A673 (cell line): ENCODE measurements around the gene ENOX1. TPM values are rescaled to one million over a fixed set of nuclear protein-coding genes. Genes with fewer than 3 reads are reported as not detected.

ENCODE experiments used
- BruUV-seq: library from RNA; stranded (reverse); fragments of 400-500 nt; replicated peaks from 2 replicates; lab custom pipeline; 2021; lab: Mats Ljungman, UMichigan
- CTCF ChIA-PET: fragments of 300-600 bp; sonication (Branson Sonifier 250); formaldehyde crosslinking; loops from one replicate; lab custom pipeline; 2022; ENCODE audit warnings: antibody characterized with exemption; lab: Charles Lee
- POLR2A ChIA-PET: fragments of 300-600 bp; sonication (Branson Sonifier 250); formaldehyde crosslinking; loops from one replicate; lab custom pipeline; 2022; ENCODE audit warnings: antibody characterized with exemption; ENCODE audit not compliant: low non-redundant PET; lab: Charles Lee
- DNase-seq: peaks from one replicate; pipeline ENCODE4 v3.0.0-alpha.2; 2015; ENCODE audit warnings: low spot score
- H3K27ac ChIP-seq: fragments of 200-600 bp; sonication (generic); 2 replicates; pipeline ENCODE4 v1.5.1; 2016; ENCODE audit warnings: mixed run types, low read depth, mild to moderate bottlenecking, mixed read lengths, antibody characterized with exemption, low read length; ENCODE audit not compliant: poor library complexity, severe bottlenecking
- H3K27me3 ChIP-seq: fragments of 200-600 bp; sonication (generic); replicated peaks from 2 replicates; pipeline ENCODE4 v1.6.1; 2017; ENCODE audit warnings: mixed run types, low read depth, mild to moderate bottlenecking, mixed read lengths, antibody characterized with exemption, low read length; ENCODE audit not compliant: insufficient read depth, poor library complexity
- H3K36me3 ChIP-seq: fragments of 200-600 bp; sonication (generic); 2 replicates; pipeline ENCODE4 v1.6.1; 2016; ENCODE audit warnings: mixed run types, mild to moderate bottlenecking, mixed read lengths, antibody characterized with exemption, low read length; ENCODE audit not compliant: insufficient read depth, poor library complexity, severe bottlenecking
- H3K4me1 ChIP-seq: fragments of 200-600 bp; sonication (generic); 2 replicates; pipeline ENCODE4 v1.6.1; 2017; ENCODE audit warnings: mixed run types, mild to moderate bottlenecking, mixed read lengths, antibody characterized with exemption, low read length; ENCODE audit not compliant: insufficient read depth, poor library complexity, severe bottlenecking
- H3K4me3 ChIP-seq: fragments of 200-600 bp; sonication (generic); 2 replicates; pipeline ENCODE4 v1.5.1; 2016; ENCODE audit warnings: low read depth, mixed run types, mild to moderate bottlenecking, mixed read lengths, low read length; ENCODE audit not compliant: poor library complexity, severe bottlenecking
- H3K9me3 ChIP-seq: fragments of 200-600 bp; sonication (generic); 2 replicates; pipeline ENCODE4 v1.6.1; 2016; ENCODE audit warnings: mixed run types, low read depth, mild to moderate bottlenecking, mixed read lengths, antibody characterized with exemption, low read length; ENCODE audit not compliant: poor library complexity, severe bottlenecking
- CTCF ChIP-seq: fragments of 300-800, 200-600 bp; sonication (generic); conservative IDR thresholded peaks from 2 replicates; pipeline ENCODE4 v1.5.1; 2017; ENCODE audit warnings: low read depth, mild to moderate bottlenecking, antibody characterized with exemption, low read length, moderate library complexity, mixed read lengths
- EZH2 ChIP-seq: fragments of 200-600 bp; sonication (generic); IDR thresholded peaks from 2 replicates; pipeline ENCODE4 v1.6.1; 2017; ENCODE audit warnings: borderline replicate concordance, low read depth, mild to moderate bottlenecking, mixed read lengths, antibody characterized with exemption, low read length; ENCODE audit not compliant: poor library complexity, severe bottlenecking
- intact Hi-C: fragments of 100-400 bp; cut with micrococcal nuclease; formaldehyde crosslinking; loops from one replicate; pipeline ENCODE4 v1.10.0; 2022; ENCODE audit not compliant: unreplicated experiment
- total RNA-seq: library from RNA; stranded (reverse); gene quantifications from 2 replicates; pipeline ENCODE4 v1.2.3, GENCODE V29; 2021

Gene ENOX1
- total RNA-seq, 1 experiment from 2014 or later, result 4.4 TPM

DNA sequence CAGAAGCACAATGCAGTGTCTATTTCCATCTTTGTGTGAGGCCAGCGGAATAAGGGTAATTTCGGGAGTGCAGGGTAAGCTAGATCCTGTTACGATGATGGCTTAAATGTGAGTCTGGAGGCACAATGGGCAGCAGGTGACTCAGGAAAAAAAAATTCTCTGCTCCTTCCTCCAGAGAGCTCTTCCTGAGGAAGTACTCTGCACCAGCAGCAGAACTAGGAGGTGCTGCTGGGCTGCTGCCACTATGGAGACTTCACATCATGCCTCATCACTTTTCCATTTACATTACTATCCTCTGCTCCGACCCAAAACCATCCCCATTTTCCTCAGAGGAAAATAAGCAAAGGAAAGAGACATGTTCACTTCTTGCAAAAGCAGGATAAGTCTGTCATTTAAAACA lies 481.4 kb downstream of the ENOX1 start:
- H3K9me3 ChIP-seq, result no peaks in the 10 kb centered on the region
- H3K27ac ChIP-seq, result no peak overlapping the region
- no peaks in the 10 kb centered on the region for H3K27me3 ChIP-seq
- H3K4me1 ChIP-seq, result peaks cover 54% of the 10 kb centered on the region
- TF ChIP-seq CTCF (no peak), EZH2 (no peak)
- POLR2A ChIA-PET, result no interaction called here
- intact Hi-C loops, result loop anchor here (10.0 kb wide), 2 partner anchors 89 to 159 kb away; no protein-coding TSS in a partner anchor
- DNase-seq, result no peak
- BruUV-seq, result no TSS peak
- CTCF ChIA-PET, result no interaction called here
- no peaks in the 10 kb centered on the region for H3K36me3 ChIP-seq
- no peak overlapping the region for H3K4me3 ChIP-seq

GRCh38 chr13:43304945-43305344 lies 481.8 kb downstream of the ENOX1 start:
- Histone ChIP-seq H3K4me3 (no peak overlapping the region), H3K36me3 (no peaks in the 10 kb centered on the region), H3K27ac (no peak overlapping the region), H3K9me3 (no peaks in the 10 kb centered on the region), H3K4me1 (peaks cover 59% of the 10 kb centered on the region), H3K27me3 (no peaks in the 10 kb centered on the region)
- ChIA-PET CTCF (no interaction called here), POLR2A (no interaction called here)
- intact Hi-C loops, result loop anchor here (5.0 to 10.0 kb wide), 4 partner anchors 57 to 482 kb away; partner anchors contain the start of gene ENOX1
- BruUV-seq, result no TSS peak
- DNase-seq, result no peak
- peak; percentile 45 for TF ChIP-seq CTCF
- TF ChIP-seq EZH2, result no peak

GRCh38 chr13:43304449-43304848 lies 482.3 kb downstream of the ENOX1 start:
- CTCF ChIA-PET, result no interaction called here
- peaks cover 63% of the 10 kb centered on the region for H3K4me1 ChIP-seq

More at GRCh38 chr13:43304449-43304848, 482.3 kb downstream of the ENOX1 start:
- no peak overlapping the region for H3K27ac ChIP-seq
- intact Hi-C loops, result loop anchor here (5.0 to 10.0 kb wide), 4 partner anchors 58 to 483 kb away; partner anchors contain the start of gene ENOX1
- TF ChIP-seq EZH2 (no peak), CTCF (no peak)
- H3K36me3 ChIP-seq, result no peaks in the 10 kb centered on the region
- H3K4me3 ChIP-seq, result no peak overlapping the region
- H3K9me3 ChIP-seq, result no peaks in the 10 kb centered on the region
- BruUV-seq, result no TSS peak
- no peaks in the 10 kb centered on the region for H3K27me3 ChIP-seq
- POLR2A ChIA-PET, result no interaction called here
- DNase-seq, result no peak
